Measurements from ENCODE around the gene CEBPE.

The CEBPE gene

DNA sequence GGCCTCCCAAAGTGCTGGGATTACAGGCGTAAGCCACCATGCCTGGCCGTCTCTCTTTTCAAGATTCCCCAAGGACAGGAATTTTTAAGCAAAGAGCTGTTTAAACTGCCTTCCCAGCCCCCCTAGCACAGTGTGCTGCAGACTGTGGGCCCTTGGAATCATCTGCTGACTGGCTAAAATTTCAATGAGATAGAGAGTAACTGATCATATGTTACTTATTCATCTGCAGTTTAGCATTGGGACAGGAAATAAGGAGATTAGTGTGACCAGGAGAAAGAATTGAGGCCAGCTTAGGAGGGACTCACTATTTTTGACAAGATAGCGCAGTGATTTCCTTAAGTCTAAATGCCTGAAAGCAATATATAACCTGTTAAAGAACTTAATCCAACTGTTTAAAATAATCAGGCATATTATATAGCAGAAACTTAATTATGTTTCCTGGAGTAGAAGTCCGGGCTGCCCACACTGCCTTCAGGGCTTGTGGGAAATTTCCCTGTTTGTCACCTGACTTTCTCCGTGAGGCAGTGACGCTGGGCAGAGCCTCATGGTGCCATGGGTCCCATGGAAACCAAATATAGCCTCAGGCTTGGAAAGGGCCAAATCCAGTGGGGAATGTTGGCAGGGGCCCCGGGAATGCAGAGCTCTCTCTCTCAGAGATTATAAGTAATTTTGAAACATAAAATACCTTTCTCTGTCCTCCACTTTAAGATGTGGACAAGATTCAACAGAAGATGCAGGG, 22.8 kb upstream of the CEBPE start:
- Histone ChIP-seq H3K4me3 (ENCODE audit: low read length) (no peak overlapping the region), H2BK5ac (ENCODE audit: low read length) (no peak overlapping the region), H3K18ac (ENCODE audit: low read length) (no peak overlapping the region), H3K4me1 (ENCODE audit: control insufficient read depth, low read depth, low read length) (no peaks in the 10 kb centered on the region), H4K8ac (ENCODE audit: low read depth, low read length) (no peak overlapping the region), H2BK120ac (ENCODE audit: low read depth, low read length) (no peak overlapping the region), H3K79me2 (ENCODE audit: control insufficient read depth, insufficient read depth, low read length) (no peaks in the 10 kb centered on the region), H3K56ac (ENCODE audit: low read length) (no peak overlapping the region), H2BK15ac (replicated peaks; ENCODE audit: low read depth) (no peak overlapping the region), H3K27me3 (ENCODE audit: insufficient read depth, low read length, poor library complexity) (no peaks in the 10 kb centered on the region), H4K5ac (ENCODE audit: low read length) (no peak overlapping the region), H3K23ac (ENCODE audit: low read length) (no peak overlapping the region), H2AK5ac (ENCODE audit: low read length) (no peak overlapping the region), H3K36me3 (ENCODE audit: control insufficient read depth, insufficient read depth, low read length) (peaks cover 2% of the 10 kb centered on the region), H3K4ac (ENCODE audit: low read depth, low read length) (no peak overlapping the region), H3K27ac (ENCODE audit: low read depth, low read length) (no peak overlapping the region), H3K79me1 (ENCODE audit: low read length) (no peaks in the 10 kb centered on the region), H3K9ac (ENCODE audit: low read length) (no peak overlapping the region), H3K4me2 (ENCODE audit: low read length) (no peak overlapping the region)
- no CpG with 5 or more reads among the region's 7 CpGs for WGBS (ENCODE audit: extremely low coverage, insufficient coverage, low lambda C conversion rate)
- peak; percentile 71 for DNase-seq

GRCh38 chr14:23140371-23140770, 21.3 kb upstream of the CEBPE start:
- H2AK5ac ChIP-seq (ENCODE audit: low read length) = no peak overlapping the region
- no peak overlapping the region for H2BK120ac ChIP-seq (ENCODE audit: low read depth, low read length)
- no peaks in the 10 kb centered on the region for H3K27me3 ChIP-seq (ENCODE audit: insufficient read depth, low read length, poor library complexity)
- H3K4me2 ChIP-seq (ENCODE audit: low read length) = no peak overlapping the region
- H3K79me1 ChIP-seq (ENCODE audit: low read length) = no peaks in the 10 kb centered on the region
- no peak overlapping the region for H4K5ac ChIP-seq (ENCODE audit: low read length)
- no peaks in the 10 kb centered on the region for H3K79me2 ChIP-seq (ENCODE audit: control insufficient read depth, insufficient read depth, low read length)
- no CpG with 5 or more reads among the region's 6 CpGs for WGBS (ENCODE audit: extremely low coverage, insufficient coverage, low lambda C conversion rate)
- H2BK15ac ChIP-seq (replicated peaks; ENCODE audit: low read depth) = no peak overlapping the region
- H3K4ac ChIP-seq (ENCODE audit: low read depth, low read length) = no peak overlapping the region
- H4K8ac ChIP-seq (ENCODE audit: low read depth, low read length) = no peak overlapping the region
- H3K36me3 ChIP-seq (ENCODE audit: control insufficient read depth, insufficient read depth, low read length) = peaks cover 3% of the 10 kb centered on the region
- DNase-seq = no peak
- H3K23ac ChIP-seq (ENCODE audit: low read length) = no peak overlapping the region
- H3K4me1 ChIP-seq (ENCODE audit: control insufficient read depth, low read depth, low read length) = no peaks in the 10 kb centered on the region
- H3K9ac ChIP-seq (ENCODE audit: low read length) = no peak overlapping the region
- no peak overlapping the region for H3K18ac ChIP-seq (ENCODE audit: low read length)
- no peak overlapping the region for H3K56ac ChIP-seq (ENCODE audit: low read length)
- no peak overlapping the region for H3K4me3 ChIP-seq (ENCODE audit: low read length)
- H2BK5ac ChIP-seq (ENCODE audit: low read length) = no peak overlapping the region
- no peak overlapping the region for H3K27ac ChIP-seq (ENCODE audit: low read depth, low read length)

DNA sequence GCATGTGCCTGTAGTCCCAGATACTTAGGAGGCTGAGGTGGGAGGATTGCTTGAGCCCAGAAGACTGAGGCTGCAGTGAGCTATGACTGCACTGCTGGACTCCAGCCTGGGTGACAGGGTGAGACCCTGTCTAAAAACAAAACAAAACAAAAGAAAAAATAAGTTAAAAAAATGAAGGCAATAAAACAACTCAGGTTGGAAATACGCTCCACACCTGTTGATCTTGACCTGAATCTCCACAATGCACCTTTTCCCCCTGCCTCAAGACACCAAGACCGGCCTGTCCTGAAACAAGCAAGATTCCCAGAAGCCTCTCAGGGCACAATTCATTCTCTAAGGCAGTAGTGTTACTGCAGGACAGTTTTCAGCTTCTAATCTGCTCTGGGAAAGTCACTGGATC, 20.8 kb upstream of the CEBPE start:
- Histone ChIP-seq H2BK15ac (replicated peaks; ENCODE audit: low read depth) (no peak overlapping the region), H2BK5ac (ENCODE audit: low read length) (no peak overlapping the region), H3K9ac (ENCODE audit: low read length) (no peak overlapping the region), H3K56ac (ENCODE audit: low read length) (no peak overlapping the region), H2AK5ac (ENCODE audit: low read length) (no peak overlapping the region), H3K79me2 (ENCODE audit: control insufficient read depth, insufficient read depth, low read length) (no peaks in the 10 kb centered on the region), H2BK120ac (ENCODE audit: low read depth, low read length) (no peak overlapping the region), H4K5ac (ENCODE audit: low read length) (no peak overlapping the region), H3K4ac (ENCODE audit: low read depth, low read length) (no peak overlapping the region), H4K8ac (ENCODE audit: low read depth, low read length) (no peak overlapping the region), H3K4me2 (ENCODE audit: low read length) (no peak overlapping the region), H3K27ac (ENCODE audit: low read depth, low read length) (no peak overlapping the region), H3K4me3 (ENCODE audit: low read length) (no peak overlapping the region), H3K18ac (ENCODE audit: low read length) (no peak overlapping the region), H3K27me3 (ENCODE audit: insufficient read depth, low read length, poor library complexity) (no peaks in the 10 kb centered on the region), H3K4me1 (ENCODE audit: control insufficient read depth, low read depth, low read length) (no peaks in the 10 kb centered on the region), H3K36me3 (ENCODE audit: control insufficient read depth, insufficient read depth, low read length) (peaks cover 3% of the 10 kb centered on the region), H3K79me1 (ENCODE audit: low read length) (no peaks in the 10 kb centered on the region), H3K23ac (ENCODE audit: low read length) (no peak overlapping the region)
- no CpG with 5 or more reads among the region's 2 CpGs for WGBS (ENCODE audit: extremely low coverage, insufficient coverage, low lambda C conversion rate)
- no peak for DNase-seq

DNA sequence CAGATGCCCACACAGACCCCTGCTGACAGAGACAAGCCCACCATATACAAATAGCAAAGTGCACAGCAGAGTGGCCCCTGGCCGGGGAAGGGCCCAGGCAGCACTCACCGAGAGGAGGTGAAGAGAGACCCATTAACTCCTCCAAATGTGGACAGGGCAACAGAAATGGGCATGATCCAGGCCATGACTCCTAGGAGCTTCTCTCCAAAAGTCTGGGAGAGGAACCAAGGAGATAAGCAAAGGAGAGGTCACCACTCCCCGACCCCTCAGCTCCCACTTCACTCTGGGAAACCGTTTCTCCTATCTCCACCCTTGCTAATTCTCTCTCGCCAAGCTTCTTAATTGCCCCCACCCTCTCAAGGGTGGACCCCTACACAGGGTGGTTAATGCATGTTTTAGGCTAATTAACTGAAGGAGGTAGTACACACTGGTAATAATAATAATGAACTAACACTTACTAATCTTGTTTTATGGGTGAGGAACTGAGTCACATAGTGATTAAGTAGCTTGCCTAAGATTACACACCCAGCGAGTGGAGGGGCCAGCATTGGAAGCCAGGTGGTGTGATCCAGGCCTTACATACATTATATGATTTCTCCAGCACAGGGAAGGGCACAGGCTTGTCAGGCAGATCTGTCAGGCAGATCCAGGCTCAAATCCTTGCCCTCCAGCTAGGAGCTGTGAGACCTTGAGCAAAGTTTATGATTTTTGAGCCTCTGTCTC, 18.9 kb upstream of the CEBPE start:
- Histone ChIP-seq H3K27me3 (ENCODE audit: insufficient read depth, low read length, poor library complexity) (no peaks in the 10 kb centered on the region), H3K4me3 (ENCODE audit: low read length) (no peak overlapping the region), H3K4ac (ENCODE audit: low read depth, low read length) (no peak overlapping the region), H3K4me1 (ENCODE audit: control insufficient read depth, low read depth, low read length) (no peaks in the 10 kb centered on the region), H2BK120ac (ENCODE audit: low read depth, low read length) (no peak overlapping the region), H2AK5ac (ENCODE audit: low read length) (no peak overlapping the region), H3K9ac (ENCODE audit: low read length) (no peak overlapping the region), H2BK5ac (ENCODE audit: low read length) (no peak overlapping the region), H3K23ac (ENCODE audit: low read length) (no peak overlapping the region), H3K27ac (ENCODE audit: low read depth, low read length) (no peak overlapping the region), H3K79me2 (ENCODE audit: control insufficient read depth, insufficient read depth, low read length) (no peaks in the 10 kb centered on the region), H4K5ac (ENCODE audit: low read length) (no peak overlapping the region), H3K18ac (ENCODE audit: low read length) (no peak overlapping the region), H3K4me2 (ENCODE audit: low read length) (no peak overlapping the region), H2BK15ac (replicated peaks; ENCODE audit: low read depth) (no peak overlapping the region), H4K8ac (ENCODE audit: low read depth, low read length) (no peak overlapping the region), H3K56ac (ENCODE audit: low read length) (no peak overlapping the region), H3K79me1 (ENCODE audit: low read length) (no peaks in the 10 kb centered on the region), H3K36me3 (ENCODE audit: control insufficient read depth, insufficient read depth, low read length) (peaks cover 2% of the 10 kb centered on the region)
- no peak for DNase-seq
- WGBS (ENCODE audit: extremely low coverage, insufficient coverage, low lambda C conversion rate) = no CpG with 5 or more reads among the region's 6 CpGs

DNA sequence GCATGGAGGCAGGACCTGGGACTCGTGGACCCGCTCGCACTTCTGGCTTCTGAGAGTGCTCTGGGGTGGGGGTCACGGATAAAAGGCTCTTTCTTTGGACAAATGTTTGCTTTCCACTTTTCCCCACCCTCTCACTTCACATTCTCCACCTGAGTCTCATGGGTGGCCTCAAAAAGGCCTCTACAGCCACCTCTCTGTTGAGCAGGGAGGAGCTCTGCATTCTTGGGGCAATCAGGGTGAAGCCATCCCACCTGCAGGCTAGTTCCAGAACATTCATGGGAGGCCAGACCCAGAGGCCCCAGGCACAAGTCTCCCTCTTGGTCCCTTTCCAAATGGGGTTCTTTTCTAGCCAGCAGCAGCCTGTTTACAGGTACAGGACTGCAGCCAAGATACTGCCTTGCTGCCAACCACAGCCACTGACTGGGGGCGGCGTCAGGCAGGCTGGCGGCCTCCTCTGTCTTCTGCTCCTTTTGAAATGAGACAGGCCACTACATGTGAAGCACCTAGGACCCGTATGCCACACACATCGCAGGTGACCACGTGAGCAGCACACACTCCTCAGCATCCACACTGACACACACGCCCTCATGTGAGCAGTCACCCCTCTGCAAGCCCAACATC, 18.2 kb upstream of the CEBPE start:
- no peaks in the 10 kb centered on the region for H3K79me2 ChIP-seq (ENCODE audit: control insufficient read depth, insufficient read depth, low read length)
- no peak overlapping the region for H3K56ac ChIP-seq (ENCODE audit: low read length)
- H3K4me3 ChIP-seq (ENCODE audit: low read length) = no peak overlapping the region
- no peak overlapping the region for H3K9ac ChIP-seq (ENCODE audit: low read length)
- H2BK15ac ChIP-seq (replicated peaks; ENCODE audit: low read depth) = no peak overlapping the region
- H3K79me1 ChIP-seq (ENCODE audit: low read length) = no peaks in the 10 kb centered on the region
- no peaks in the 10 kb centered on the region for H3K4me1 ChIP-seq (ENCODE audit: control insufficient read depth, low read depth, low read length)
- no peak overlapping the region for H4K5ac ChIP-seq (ENCODE audit: low read length)
- H2BK120ac ChIP-seq (ENCODE audit: low read depth, low read length) = no peak overlapping the region
- no CpG with 5 or more reads among the region's 11 CpGs for WGBS (ENCODE audit: extremely low coverage, insufficient coverage, low lambda C conversion rate)
- H3K27me3 ChIP-seq (ENCODE audit: insufficient read depth, low read length, poor library complexity) = no peaks in the 10 kb centered on the region
- H3K18ac ChIP-seq (ENCODE audit: low read length) = no peak overlapping the region
- peaks cover 2% of the 10 kb centered on the region for H3K36me3 ChIP-seq (ENCODE audit: control insufficient read depth, insufficient read depth, low read length)
- no peak overlapping the region for H3K4ac ChIP-seq (ENCODE audit: low read depth, low read length)
- no peak overlapping the region for H3K27ac ChIP-seq (ENCODE audit: low read depth, low read length)
- no peak overlapping the region for H3K23ac ChIP-seq (ENCODE audit: low read length)
- no peak overlapping the region for H2AK5ac ChIP-seq (ENCODE audit: low read length)
- H4K8ac ChIP-seq (ENCODE audit: low read depth, low read length) = no peak overlapping the region
- H3K4me2 ChIP-seq (ENCODE audit: low read length) = no peak overlapping the region
- no peak overlapping the region for H2BK5ac ChIP-seq (ENCODE audit: low read length)
- DNase-seq = no peak

Data from mesendoderm (in vitro differentiated cells).